Neural crest cell (in vitro differentiated cells): ENCODE data around the gene RNF17. TPM values are rescaled to one million over a fixed set of nuclear protein-coding genes. Genes with fewer than 3 reads are reported as not detected.

Source experiments
- DNase-seq: peaks from one replicate; pipeline ENCODE4 v3.0.0; 2021; ENCODE audit warnings: low read depth, mixed read lengths, low spot score
- H3K27ac Mint-ChIP-seq: one replicate; pipeline ENCODE4 v1.8.0; 2021; ENCODE audit warnings: mild to moderate bottlenecking, mixed read lengths; ENCODE audit not compliant: unreplicated experiment
- H3K27me3 Mint-ChIP-seq: 2 replicates; pipeline ENCODE4 v1.8.0; 2021; ENCODE audit warnings: low read depth, mild to moderate bottlenecking, mixed read lengths
- H3K36me3 Mint-ChIP-seq: 2 replicates; pipeline ENCODE4 v1.8.0; 2021; ENCODE audit warnings: low read depth, mild to moderate bottlenecking, mixed read lengths
- H3K4me1 Mint-ChIP-seq: 2 replicates; pipeline ENCODE4 v1.8.0; 2021; ENCODE audit warnings: mixed read lengths
- H3K4me3 Mint-ChIP-seq: one replicate; pipeline ENCODE4 v1.8.0; 2021; ENCODE audit warnings: mild to moderate bottlenecking, mixed read lengths
- H3K9me3 Mint-ChIP-seq: 2 replicates; pipeline ENCODE4 v1.8.0; 2021; ENCODE audit warnings: mixed read lengths
- total RNA-seq: library from RNA; stranded (reverse); gene quantifications from 2 replicates; pipeline ENCODE4 v1.2.1, GENCODE V29; 2021
- TF ChIP-seq, protein P1 (sequence below): fragments of 200-600 bp; sonication (generic); conservative IDR thresholded peaks from 2 replicates; pipeline ENCODE4 v1.5.0; 2021; ENCODE audit warnings: antibody characterized with exemption, mild to moderate bottlenecking

The RNF17 gene
- total RNA-seq, 1 donor from 2014 or later = not detected

DNA sequence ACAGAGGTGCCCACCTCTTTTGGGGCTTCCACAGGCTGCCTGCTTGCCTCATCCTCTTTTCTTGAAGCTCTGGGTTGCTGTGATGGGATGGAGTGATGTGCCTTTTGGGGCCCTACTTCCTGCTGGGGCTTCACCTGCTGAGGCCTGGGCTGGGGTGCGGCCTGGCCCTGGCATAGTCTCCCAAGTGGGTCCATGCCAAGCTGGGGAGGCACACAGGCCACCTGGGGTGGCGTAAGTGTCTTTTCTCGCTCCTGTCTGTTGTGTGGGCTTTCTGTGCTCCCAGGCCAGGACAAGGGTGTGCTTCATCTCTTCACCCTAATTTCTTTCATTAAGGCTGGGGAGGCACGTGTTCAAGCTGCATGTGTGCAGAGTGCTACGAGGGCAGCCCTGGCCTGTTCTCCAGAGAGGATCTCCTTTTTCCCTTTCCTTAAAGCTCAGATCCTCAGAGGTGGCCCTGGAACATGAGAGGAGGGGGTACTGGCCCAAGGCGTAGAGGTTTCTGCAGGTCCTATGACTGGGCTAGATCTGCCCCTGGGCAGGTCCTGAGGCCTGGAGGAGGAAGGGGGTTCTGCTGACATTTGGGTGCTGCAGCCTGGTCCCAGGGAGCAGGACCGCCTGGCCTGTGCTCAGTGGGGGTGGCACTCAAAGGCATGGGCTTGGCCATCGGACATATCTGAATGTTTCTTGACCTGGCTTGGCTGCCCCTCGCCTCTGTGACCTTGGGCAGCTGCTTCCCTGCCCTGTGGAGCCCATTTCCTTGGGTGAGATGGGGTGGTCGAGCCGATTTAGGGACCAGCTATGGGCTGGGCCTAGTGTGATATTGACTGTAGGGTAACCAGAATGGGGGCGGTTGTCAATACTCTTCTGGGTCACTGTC lies 23.7 kb upstream of the RNF17 start:
- no peaks in the 10 kb centered on the region for H3K4me1 Mint-ChIP-seq
- no peaks in the 10 kb centered on the region for H3K9me3 Mint-ChIP-seq

DNA sequence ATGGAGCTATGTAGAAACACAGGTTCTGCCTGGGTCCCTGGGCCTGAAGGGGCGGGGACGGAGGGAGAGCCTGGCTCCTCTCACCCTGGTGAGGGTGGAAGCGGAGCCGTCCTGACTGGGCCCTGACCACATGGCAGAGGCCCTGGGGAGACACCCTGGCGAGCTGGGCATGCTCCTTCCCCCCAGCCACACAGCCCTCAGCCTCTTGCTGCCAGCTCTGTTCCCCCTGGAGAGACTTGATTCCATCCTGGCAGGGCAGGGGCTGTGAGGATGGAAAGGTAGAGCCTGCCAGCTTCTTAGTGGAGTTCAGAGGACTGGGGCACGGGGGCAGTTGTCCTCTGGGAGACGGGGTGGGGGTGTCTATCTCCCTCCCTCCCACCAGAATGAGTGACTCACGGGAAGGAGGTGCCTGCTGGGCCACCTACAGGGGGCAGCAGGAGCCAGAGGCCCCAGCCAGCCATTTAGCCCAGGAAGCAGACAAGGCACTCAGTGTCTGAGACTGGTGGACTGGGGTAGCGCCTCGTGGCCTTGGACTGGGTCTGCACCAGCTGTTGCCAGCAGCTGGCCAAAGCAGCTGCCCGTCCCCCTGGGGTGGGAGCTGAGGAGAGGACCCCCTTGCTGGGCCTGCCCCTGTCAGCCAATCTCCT lies 22.8 kb upstream of the RNF17 start:
- Mint-ChIP-seq H3K27me3 (peaks cover 30% of the 10 kb centered on the region), H3K4me3 (no peak overlapping the region), H3K27ac (no peak overlapping the region), H3K4me1 (no peaks in the 10 kb centered on the region), H3K9me3 (no peaks in the 10 kb centered on the region), H3K36me3 (no peaks in the 10 kb centered on the region)
- TF ChIP-seq, protein P1, sequence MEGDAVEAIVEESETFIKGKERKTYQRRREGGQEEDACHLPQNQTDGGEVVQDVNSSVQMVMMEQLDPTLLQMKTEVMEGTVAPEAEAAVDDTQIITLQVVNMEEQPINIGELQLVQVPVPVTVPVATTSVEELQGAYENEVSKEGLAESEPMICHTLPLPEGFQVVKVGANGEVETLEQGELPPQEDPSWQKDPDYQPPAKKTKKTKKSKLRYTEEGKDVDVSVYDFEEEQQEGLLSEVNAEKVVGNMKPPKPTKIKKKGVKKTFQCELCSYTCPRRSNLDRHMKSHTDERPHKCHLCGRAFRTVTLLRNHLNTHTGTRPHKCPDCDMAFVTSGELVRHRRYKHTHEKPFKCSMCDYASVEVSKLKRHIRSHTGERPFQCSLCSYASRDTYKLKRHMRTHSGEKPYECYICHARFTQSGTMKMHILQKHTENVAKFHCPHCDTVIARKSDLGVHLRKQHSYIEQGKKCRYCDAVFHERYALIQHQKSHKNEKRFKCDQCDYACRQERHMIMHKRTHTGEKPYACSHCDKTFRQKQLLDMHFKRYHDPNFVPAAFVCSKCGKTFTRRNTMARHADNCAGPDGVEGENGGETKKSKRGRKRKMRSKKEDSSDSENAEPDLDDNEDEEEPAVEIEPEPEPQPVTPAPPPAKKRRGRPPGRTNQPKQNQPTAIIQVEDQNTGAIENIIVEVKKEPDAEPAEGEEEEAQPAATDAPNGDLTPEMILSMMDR = peak; percentile 20
- DNase-seq = no peak

More for the DNA sequence above, 23.7 kb upstream of the RNF17 start:
- H3K27ac Mint-ChIP-seq = no peak overlapping the region
- H3K27me3 Mint-ChIP-seq = peaks cover 25% of the 10 kb centered on the region
- H3K4me3 Mint-ChIP-seq = no peak overlapping the region
- no peaks in the 10 kb centered on the region for H3K36me3 Mint-ChIP-seq
- TF ChIP-seq, protein P1 = no peak
- DNase-seq = no peak

DNA sequence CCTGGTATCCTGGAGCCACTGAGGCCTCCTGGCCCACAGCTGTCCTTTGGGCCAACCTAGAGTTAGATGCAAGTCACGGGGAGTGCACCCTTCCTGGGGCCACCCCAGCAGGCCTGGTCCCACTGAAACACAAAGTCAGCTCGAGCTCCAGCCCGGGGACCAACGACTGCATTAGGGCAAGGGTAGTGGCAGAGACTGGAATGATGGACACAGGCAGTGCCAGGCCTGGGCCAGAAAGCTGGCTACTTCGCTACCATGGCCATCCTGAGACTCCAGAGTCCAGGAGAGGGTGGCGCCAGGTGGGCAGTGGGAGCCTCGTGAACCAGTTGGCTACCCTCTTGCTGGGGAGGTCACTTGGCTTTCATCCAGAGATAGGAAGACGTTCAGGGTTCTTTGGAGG lies 22.2 kb upstream of the RNF17 start:
- Mint-ChIP-seq H3K27ac (no peak overlapping the region), H3K36me3 (no peaks in the 10 kb centered on the region), H3K27me3 (peaks cover 36% of the 10 kb centered on the region), H3K4me3 (no peak overlapping the region), H3K9me3 (no peaks in the 10 kb centered on the region), H3K4me1 (no peaks in the 10 kb centered on the region)
- TF ChIP-seq, protein P1 = no peak
- DNase-seq = no peak

DNA sequence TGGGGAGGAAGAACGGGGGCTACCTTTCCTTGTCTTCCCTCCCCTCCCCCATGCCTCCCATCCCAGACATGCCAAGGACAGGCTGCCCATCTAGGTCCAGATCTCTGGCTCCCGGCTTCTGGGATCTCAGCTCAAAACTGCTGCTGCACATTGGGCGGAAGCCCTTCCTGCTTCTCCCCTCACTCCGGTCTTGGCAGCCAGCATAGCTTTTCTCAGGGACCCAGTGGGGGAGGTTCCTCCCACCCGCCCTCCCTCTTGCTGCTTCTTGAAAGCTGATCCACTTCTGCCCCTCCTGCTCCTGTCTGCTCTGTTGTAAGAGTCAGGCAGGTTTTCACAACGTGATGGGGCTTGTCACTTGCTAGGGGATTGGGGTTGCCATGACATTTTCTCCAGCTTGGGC lies 21.7 kb upstream of the RNF17 start:
- no peaks in the 10 kb centered on the region for H3K36me3 Mint-ChIP-seq
- H3K4me3 Mint-ChIP-seq = no peak overlapping the region
- peaks cover 41% of the 10 kb centered on the region for H3K27me3 Mint-ChIP-seq
- no peak for DNase-seq
- H3K4me1 Mint-ChIP-seq = peaks cover 4% of the 10 kb centered on the region
- TF ChIP-seq, protein P1 = no peak
- no peaks in the 10 kb centered on the region for H3K9me3 Mint-ChIP-seq
- no peak overlapping the region for H3K27ac Mint-ChIP-seq

DNA sequence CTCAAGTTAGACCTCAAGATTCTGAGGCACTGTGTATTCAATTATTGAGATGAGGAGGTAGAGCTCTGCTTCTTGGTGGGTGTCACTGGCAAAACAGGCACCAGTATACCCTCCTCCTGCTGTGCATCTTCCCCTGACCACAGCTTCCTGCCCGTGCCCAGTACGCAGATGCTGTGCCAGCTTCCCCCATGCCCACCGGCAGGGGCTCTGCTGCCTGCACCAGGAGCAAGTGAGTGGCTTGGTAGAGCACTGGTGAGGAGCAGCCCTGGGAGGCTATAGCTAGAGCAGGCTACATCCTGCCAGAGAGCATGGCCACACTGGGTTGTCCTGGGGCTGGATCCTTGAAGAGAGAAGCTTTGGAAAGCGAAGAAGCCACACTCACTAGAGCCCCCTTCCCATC lies 21.0 kb upstream of the RNF17 start:
- DNase-seq = no peak

More for the DNA sequence above, 21.0 kb upstream of the RNF17 start:
- peaks cover 48% of the 10 kb centered on the region for H3K27me3 Mint-ChIP-seq
- H3K4me1 Mint-ChIP-seq = peaks cover 7% of the 10 kb centered on the region
- no peaks in the 10 kb centered on the region for H3K36me3 Mint-ChIP-seq
- no peak overlapping the region for H3K27ac Mint-ChIP-seq
- H3K4me3 Mint-ChIP-seq = no peak overlapping the region
- no peaks in the 10 kb centered on the region for H3K9me3 Mint-ChIP-seq
- TF ChIP-seq, protein P1 = no peak
